IMR-90 (cell line): Measurements from ENCODE around the gene GRM8. TPM values are rescaled to one million over a fixed set of nuclear protein-coding genes. Genes with fewer than 3 reads are reported as not detected.

ENCODE experiments used
- ATAC-seq: fragments of 200-7000 bp; cut with Tn5 transposase; 2 replicates; pipeline ENCODE4 v1.9.1; 2020; ENCODE audit warnings: low read depth, mild to moderate bottlenecking, moderate library complexity
- BruUV-seq: library from RNA; stranded (reverse); fragments of 400-500 nt; replicated peaks from 2 replicates; lab custom pipeline; 2021; lab: Mats Ljungman, UMichigan
- CTCF ChIA-PET: fragments of 300-600 bp; formaldehyde crosslinking; extraction: SDS; loops from one replicate; lab custom pipeline; 2021; ENCODE audit warnings: antibody characterized with exemption; lab: Yijun Ruan, JAX
- POLR2A ChIA-PET: fragments of 300-600 bp; sonication (Branson Sonifier 250); formaldehyde crosslinking; loops from one replicate; lab custom pipeline; 2022; ENCODE audit warnings: antibody characterized with exemption; ENCODE audit not compliant: unreplicated experiment; lab: Charles Lee
- DNase-seq: peaks from one replicate; pipeline ENCODE4 v3.0.0; 2013
- H2AFZ ChIP-seq: replicated peaks from 2 replicates; pipeline ENCODE3; 2013; ENCODE audit warnings: low read length, mild to moderate bottlenecking; ENCODE audit not compliant: poor library complexity
- H2AK5ac ChIP-seq: 2 replicates; pipeline ENCODE4 v1.6.1; 2013; ENCODE audit warnings: low read depth, low read length, inconsistent platforms
- H2AK9ac ChIP-seq: replicated peaks from 2 replicates; pipeline ENCODE3; 2013; ENCODE audit warnings: mild to moderate bottlenecking, low read depth, low read length, moderate library complexity; ENCODE audit not compliant: poor library complexity
- H2BK120ac ChIP-seq: 2 replicates; pipeline ENCODE4 v1.6.1; 2013; ENCODE audit warnings: low read depth, low read length, inconsistent platforms
- H2BK15ac ChIP-seq: 3 replicates; pipeline ENCODE4 v1.6.1; 2013; ENCODE audit warnings: low read depth, low read length, inconsistent platforms
- H2BK20ac ChIP-seq: 2 replicates; pipeline ENCODE4 v1.6.1; 2013; ENCODE audit warnings: low read depth, mild to moderate bottlenecking, inconsistent platforms, low read length, moderate library complexity
- H2BK5ac ChIP-seq: 2 replicates; pipeline ENCODE4 v1.6.1; 2013; ENCODE audit warnings: mild to moderate bottlenecking, low read depth, low read length, inconsistent platforms; ENCODE audit not compliant: poor library complexity, severe bottlenecking
- H3K14ac ChIP-seq: replicated peaks from 2 replicates; pipeline ENCODE4 v1.6.1; 2013; ENCODE audit warnings: low read depth, low read length, inconsistent platforms
- H3K18ac ChIP-seq: 2 replicates; pipeline ENCODE4 v1.6.1; 2013; ENCODE audit warnings: low read depth, low read length, control low read depth
- H3K23ac ChIP-seq: 2 replicates; pipeline ENCODE4 v1.6.1; 2013; ENCODE audit warnings: low read depth, low read length, inconsistent platforms
- H3K27ac ChIP-seq: 2 replicates; pipeline ENCODE4 v1.5.1; 2013; ENCODE audit warnings: mild to moderate bottlenecking, control low read depth, low read length; ENCODE audit not compliant: insufficient read depth
- H3K27me3 ChIP-seq: 2 replicates; pipeline ENCODE4 v1.6.1; 2013; ENCODE audit warnings: low read length; ENCODE audit not compliant: control insufficient read depth, insufficient read depth
- H3K36me3 ChIP-seq: 2 replicates; pipeline ENCODE4 v1.6.1; 2013; ENCODE audit warnings: low read length, mixed read lengths; ENCODE audit not compliant: control insufficient read depth, insufficient read depth
- H3K4ac ChIP-seq: 2 replicates; pipeline ENCODE4 v1.6.1; 2013; ENCODE audit warnings: low read depth, low read length, inconsistent platforms
- H3K4me1 ChIP-seq: 2 replicates; pipeline ENCODE4 v1.6.1; 2013; ENCODE audit warnings: low read length, mixed read lengths; ENCODE audit not compliant: control insufficient read depth, insufficient read depth
- H3K4me2 ChIP-seq: 2 replicates; pipeline ENCODE4 v1.6.1; 2013; ENCODE audit warnings: low read depth, mild to moderate bottlenecking, control low read depth, low read length, moderate library complexity
- H3K4me3 ChIP-seq: 2 replicates; pipeline ENCODE4 v1.5.1; 2013; ENCODE audit warnings: low read depth, mild to moderate bottlenecking, control low read depth, low read length, moderate library complexity; ENCODE audit not compliant: insufficient read depth
- H3K56ac ChIP-seq: 2 replicates; pipeline ENCODE4 v1.6.1; 2013; ENCODE audit warnings: low read length, inconsistent platforms; ENCODE audit not compliant: insufficient read depth; ENCODE audit errors: extremely low read depth
- H3K79me1 ChIP-seq, 2 experiments: 2 replicates each; pipeline ENCODE4 v1.6.1; 2013; ENCODE audit warnings: low read length in 2 of 2, inconsistent platforms in 1 of 2, low read depth in 1 of 2
- H3K9ac ChIP-seq: 2 replicates; pipeline ENCODE4 v1.6.1; 2013; ENCODE audit warnings: low read depth, low read length, control low read depth
- H3K9me1 ChIP-seq: 2 replicates; pipeline ENCODE4 v1.6.1; 2013; ENCODE audit warnings: low read length, inconsistent platforms; ENCODE audit not compliant: insufficient read depth
- H3K9me3 ChIP-seq: 2 replicates; pipeline ENCODE4 v1.6.1; 2013; ENCODE audit warnings: low read length; ENCODE audit not compliant: control insufficient read depth, insufficient read depth
- H4K20me1 ChIP-seq: 2 replicates; pipeline ENCODE4 v1.6.1; 2013; ENCODE audit warnings: low read length, inconsistent platforms; ENCODE audit not compliant: insufficient read depth
- H4K5ac ChIP-seq: 2 replicates; pipeline ENCODE4 v1.6.1; 2013; ENCODE audit warnings: mild to moderate bottlenecking, low read depth, low read length, control low read depth
- H4K8ac ChIP-seq, 2 experiments: 2 replicates each; pipeline ENCODE4 v1.6.1; 2013; ENCODE audit warnings: low read depth in 2 of 2, low read length in 2 of 2, control low read depth in 1 of 2, inconsistent platforms in 1 of 2
- H4K91ac ChIP-seq: 2 replicates; pipeline ENCODE4 v1.6.1; 2013; ENCODE audit warnings: low read depth, low read length, inconsistent platforms; ENCODE audit not compliant: insufficient read depth
- CEBPB ChIP-seq: IDR thresholded peaks from 2 replicates; pipeline ENCODE4 v1.6.1; 2012; ENCODE audit warnings: low read depth, low read length, improper control_type of control experiment
- CHD1 ChIP-seq: IDR thresholded peaks from 2 replicates; pipeline ENCODE4 v1.6.1; 2012; ENCODE audit warnings: low read depth, low read length, improper control_type of control experiment
- CTCF ChIP-seq: conservative IDR thresholded peaks from 2 replicates; pipeline ENCODE4 v1.5.1; 2012; ENCODE audit warnings: mild to moderate bottlenecking, low read depth, low read length, improper control_type of control experiment
- FOS ChIP-seq: fragments of 150-350 bp; IDR thresholded peaks from 2 replicates; pipeline ENCODE4 v1.6.1; 2016; ENCODE audit warnings: low read depth, low read length
- MAZ ChIP-seq: IDR thresholded peaks from 2 replicates; pipeline ENCODE4 v1.6.1; 2012; ENCODE audit warnings: low read depth, mild to moderate bottlenecking, low read length, improper control_type of control experiment, moderate library complexity, borderline replicate concordance
- MXI1 ChIP-seq: IDR thresholded peaks from 2 replicates; pipeline ENCODE4 v1.6.1; 2012; ENCODE audit warnings: low read depth, mild to moderate bottlenecking, low read length, moderate library complexity, borderline replicate concordance
- NFE2L2 ChIP-seq: fragments of 150-350 bp; IDR thresholded peaks from 2 replicates; pipeline ENCODE4 v1.6.1; 2016; ENCODE audit warnings: low read depth, mild to moderate bottlenecking, low read length
- POLR2A ChIP-seq: IDR thresholded peaks from 2 replicates; pipeline ENCODE4 v1.6.1; 2012; ENCODE audit warnings: mild to moderate bottlenecking, low read depth, low read length
- RAD21 ChIP-seq: IDR thresholded peaks from 2 replicates; pipeline ENCODE4 v1.6.1; 2012; ENCODE audit warnings: low read length, improper control_type of control experiment
- RCOR1 ChIP-seq: IDR thresholded peaks from 2 replicates; pipeline ENCODE4 v1.6.1; 2012; ENCODE audit warnings: mild to moderate bottlenecking, low read length, improper control_type of control experiment; ENCODE audit not compliant: insufficient replicate concordance
- RFX5 ChIP-seq: IDR thresholded peaks from 2 replicates; pipeline ENCODE4 v1.8.0; 2012; ENCODE audit warnings: low read depth, mild to moderate bottlenecking, low read length, moderate library complexity
- SMC3 ChIP-seq: fragments of 150-350 bp; IDR thresholded peaks from 2 replicates; pipeline ENCODE4 v1.6.1; 2016; ENCODE audit warnings: low read depth, mild to moderate bottlenecking, antibody characterized with exemption, low read length, moderate library complexity
- WGBS, 2 experiments: methylation state at CpG; one replicate each; pipeline versions ENCODE4 v1.1.5 to v1.1.7; 2013; ENCODE audit warnings: missing lambda C conversion rate in 2 of 2; ENCODE audit not compliant: insufficient read length in 1 of 2; ENCODE audit errors: extremely low coverage in 2 of 2; 5-methylcytosine and 5-hydroxymethylcytosine counted together
- dilution Hi-C: fragments of 300-500 bp; cut with HindIII; formaldehyde crosslinking; loops from one replicate; pipeline ENCODE4 v1.14.3; 2018; ENCODE audit warnings: low sequenced_read_pairs; ENCODE audit not compliant: unreplicated experiment
- in situ Hi-C: fragments of 300-500 bp; cut with MboI; formaldehyde crosslinking; loops from 3 replicates; pipeline ENCODE4 v1.14.3; 2019; ENCODE audit warnings: low sequenced_read_pairs, inconsistent platforms, mixed read lengths
- intact Hi-C: fragments of 100-400 bp; cut with micrococcal nuclease; formaldehyde crosslinking; loops from 2 replicates; pipeline ENCODE4 v1.10.0; 2022
- polyA plus RNA-seq, 3 experiments: library from polyadenylated mRNA; depleted of rRNA; stranded (reverse); fragments of >200 nt; gene quantifications; 2 replicates each; pipeline ENCODE4 v1.2.3, GENCODE V29; 2012; ENCODE audit warnings: low replicate concordance in 1 of 3
- total RNA-seq: library from RNA; depleted of rRNA; stranded (reverse); fragments of >200 nt; gene quantifications from 2 replicates; pipeline ENCODE4 v1.2.3, GENCODE V29; 2012
- TF ChIP-seq, protein P1 (sequence below): fragments of 150-350 bp; IDR thresholded peaks from 2 replicates; pipeline ENCODE4 v1.6.1; 2017; ENCODE audit warnings: mild to moderate bottlenecking, antibody characterized with exemption, low read length, low read depth
- TF ChIP-seq, protein P2 (sequence below): fragments of 150-350 bp; IDR thresholded peaks from 2 replicates; pipeline ENCODE4 v1.6.1; 2016; ENCODE audit warnings: low read depth, mild to moderate bottlenecking, low read length, moderate library complexity, borderline replicate concordance

Gene GRM8
- total and polyA plus RNA-seq, 2 of the 4 experiments (the other 2 are of a cell fraction), result not detected

DNA sequence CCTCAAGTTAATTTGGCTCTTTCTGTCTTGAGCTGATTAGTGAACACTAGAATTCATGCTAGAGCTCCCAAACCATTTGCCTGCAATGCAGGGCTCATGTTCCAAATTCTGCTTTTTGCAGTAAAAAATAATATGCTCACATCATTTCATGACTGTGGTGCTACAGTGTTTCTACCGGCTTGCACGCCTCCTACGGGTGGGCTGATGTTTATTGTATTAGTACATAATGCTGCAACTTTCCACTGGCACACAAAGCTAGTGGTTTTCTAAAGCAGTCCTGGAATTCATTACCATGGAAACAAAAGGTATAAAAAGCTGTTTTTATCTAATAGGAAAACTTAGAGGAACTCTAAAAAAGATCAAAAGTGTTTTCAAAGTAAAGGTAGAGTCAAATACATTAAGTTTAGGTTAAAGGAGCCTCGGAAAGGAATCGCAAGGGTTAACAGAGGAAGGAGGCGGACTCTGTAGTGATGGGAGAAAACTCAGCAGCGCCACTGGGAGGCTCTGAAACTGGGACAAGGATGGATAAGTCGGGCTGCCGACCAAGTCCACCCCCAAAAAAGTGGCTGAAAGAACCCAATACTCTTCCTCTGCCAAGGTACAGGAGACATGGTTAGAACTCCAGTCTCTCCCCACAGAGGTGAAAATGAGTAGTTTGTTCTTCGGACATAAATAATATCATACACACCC is 25.9 kb downstream of the GRM8 start:
- Histone ChIP-seq H3K56ac (no peak overlapping the region), H2BK15ac (no peak overlapping the region), H3K9me1 (no peaks in the 10 kb centered on the region), H3K4me2 (no peak overlapping the region), H3K23ac (no peak overlapping the region), H2AFZ (no peak overlapping the region), H2AK5ac (no peak overlapping the region), H3K9ac (no peak overlapping the region), H3K27me3 (no peaks in the 10 kb centered on the region), H3K27ac (no peak overlapping the region), H2BK20ac (no peak overlapping the region), H4K8ac (no peak overlapping the region), H3K9me3 (no peaks in the 10 kb centered on the region), H4K91ac (no peak overlapping the region), H2AK9ac (no peak overlapping the region), H3K4me1 (no peaks in the 10 kb centered on the region), H3K79me1 (no peaks in the 10 kb centered on the region), H4K5ac (no peak overlapping the region), H3K4me3 (no peak overlapping the region), H2BK120ac (no peak overlapping the region), H2BK5ac (no peak overlapping the region), H3K4ac (no peak overlapping the region), H3K18ac (no peak overlapping the region), H3K14ac (no peak overlapping the region), H4K20me1 (no peaks in the 10 kb centered on the region), H3K36me3 (no peaks in the 10 kb centered on the region)
- CTCF ChIA-PET, result no interaction called here
- TF ChIP-seq, protein P1, sequence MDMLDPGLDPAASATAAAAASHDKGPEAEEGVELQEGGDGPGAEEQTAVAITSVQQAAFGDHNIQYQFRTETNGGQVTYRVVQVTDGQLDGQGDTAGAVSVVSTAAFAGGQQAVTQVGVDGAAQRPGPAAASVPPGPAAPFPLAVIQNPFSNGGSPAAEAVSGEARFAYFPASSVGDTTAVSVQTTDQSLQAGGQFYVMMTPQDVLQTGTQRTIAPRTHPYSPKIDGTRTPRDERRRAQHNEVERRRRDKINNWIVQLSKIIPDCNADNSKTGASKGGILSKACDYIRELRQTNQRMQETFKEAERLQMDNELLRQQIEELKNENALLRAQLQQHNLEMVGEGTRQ, result no peak
- TF ChIP-seq RAD21 (no peak), SMC3 (no peak), FOS (no peak), NFE2L2 (no peak), POLR2A (no peak), CHD1 (no peak), MXI1 (no peak), RFX5 (no peak), RCOR1 (no peak), CEBPB (no peak), MAZ (no peak), CTCF (no peak)
- TF ChIP-seq, protein P2, sequence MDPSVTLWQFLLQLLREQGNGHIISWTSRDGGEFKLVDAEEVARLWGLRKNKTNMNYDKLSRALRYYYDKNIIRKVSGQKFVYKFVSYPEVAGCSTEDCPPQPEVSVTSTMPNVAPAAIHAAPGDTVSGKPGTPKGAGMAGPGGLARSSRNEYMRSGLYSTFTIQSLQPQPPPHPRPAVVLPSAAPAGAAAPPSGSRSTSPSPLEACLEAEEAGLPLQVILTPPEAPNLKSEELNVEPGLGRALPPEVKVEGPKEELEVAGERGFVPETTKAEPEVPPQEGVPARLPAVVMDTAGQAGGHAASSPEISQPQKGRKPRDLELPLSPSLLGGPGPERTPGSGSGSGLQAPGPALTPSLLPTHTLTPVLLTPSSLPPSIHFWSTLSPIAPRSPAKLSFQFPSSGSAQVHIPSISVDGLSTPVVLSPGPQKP, result no peak
- no CpG with 5 or more reads among the region's 10 CpGs for WGBS, 2 experiments
- no peak for ATAC-seq
- in situ Hi-C loops, result no loop called here
- dilution Hi-C loops, result no loop called here
- intact Hi-C loops, result no loop called here
- BruUV-seq, result no TSS peak
- DNase-seq, result no peak
- POLR2A ChIA-PET, result no interaction called here
